Measurements from ENCODE around the gene KDM2A. TPM values are rescaled to one million over a fixed set of nuclear protein-coding genes. Genes with fewer than 3 reads are reported as not detected.

KDM2A gene
- total RNA-seq, 1 donor from 2014 or later = 92.8 TPM

DNA sequence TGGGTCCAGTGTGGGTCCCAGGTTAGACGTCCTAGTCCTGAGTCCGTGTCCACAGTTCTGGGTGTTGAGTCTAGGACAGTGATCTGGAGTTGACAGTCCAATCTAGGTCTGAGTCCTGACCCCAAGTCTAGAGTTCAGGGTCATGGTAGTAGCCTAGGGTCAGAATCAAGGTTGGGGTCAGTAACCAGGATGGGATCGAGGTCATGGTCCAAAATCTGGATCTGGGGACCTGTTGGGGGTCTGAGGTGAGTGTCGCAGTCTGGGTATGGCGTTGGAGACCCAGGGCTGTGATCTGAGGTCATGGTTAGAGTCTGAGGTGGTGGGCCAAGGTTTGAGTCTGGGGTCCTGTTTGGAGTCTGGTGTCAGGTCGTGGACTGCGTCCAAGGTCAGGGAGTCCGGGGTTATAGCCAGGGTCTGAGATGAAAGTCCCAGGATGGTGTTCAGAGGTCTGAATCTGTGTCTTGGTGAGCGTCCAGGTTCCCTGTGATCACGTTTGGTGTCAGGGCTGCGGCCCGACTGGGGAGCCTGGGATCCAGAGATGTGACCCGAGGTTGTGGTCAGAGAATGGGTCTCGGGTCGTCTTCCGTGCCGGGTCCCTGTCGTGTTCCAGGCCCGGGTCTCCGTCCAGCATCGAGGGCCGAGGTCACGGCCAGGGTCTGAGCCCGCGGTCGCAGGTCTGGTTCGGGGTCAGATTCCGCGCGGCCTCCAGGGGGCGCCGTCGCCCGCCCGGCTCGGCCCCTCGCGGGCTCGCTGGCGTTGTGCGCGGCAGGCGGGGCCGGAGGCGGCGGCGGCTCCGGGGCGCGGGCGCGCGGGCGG lies 146.8 kb downstream of the KDM2A start:
- peak; percentile 64 for ATAC-seq

DNA sequence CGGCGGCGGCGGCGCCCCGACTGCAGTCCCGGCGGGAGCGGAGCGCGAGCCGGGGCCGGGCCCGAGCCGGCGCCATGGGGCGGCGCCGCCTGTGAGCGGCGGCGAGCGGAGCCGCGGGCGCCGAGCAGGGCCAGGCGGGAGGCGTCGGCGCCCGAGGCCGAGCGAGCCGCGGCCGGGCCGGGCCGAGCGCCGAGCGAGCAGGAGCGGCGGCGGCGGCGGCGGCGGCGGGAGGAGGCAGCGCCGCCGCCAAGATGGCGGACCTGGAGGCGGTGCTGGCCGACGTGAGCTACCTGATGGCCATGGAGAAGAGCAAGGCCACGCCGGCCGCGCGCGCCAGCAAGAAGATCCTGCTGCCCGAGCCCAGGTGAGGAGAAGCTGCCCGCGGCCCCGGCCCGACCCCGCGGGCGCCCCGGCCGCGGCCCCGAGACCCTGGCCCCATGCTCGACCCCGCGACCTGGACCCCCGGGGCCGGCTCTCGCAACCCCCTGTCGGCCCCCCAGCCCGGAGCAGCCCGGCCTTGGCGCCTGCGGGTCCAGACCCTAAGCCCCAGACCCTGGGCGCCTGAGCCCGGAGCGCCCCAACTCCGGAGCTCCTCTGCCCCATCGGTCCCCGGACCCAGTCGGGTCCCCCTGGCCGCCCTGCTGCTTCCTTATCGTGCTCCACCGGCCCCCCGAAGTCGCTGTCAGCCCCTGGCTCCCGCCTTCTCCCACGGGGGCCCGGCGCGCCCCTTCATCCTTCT lies 147.6 kb downstream of the KDM2A start, which contains the start of gene GRK2:
GRK2 (plus strand) TSS at position 25 of the 739 bp plus-strand sequence; CDS start at position 252, 227 bp downstream.
- DNase-seq (ENCODE audit: low spot score) (peak; percentile 65), ATAC-seq (no peak)
- intact Hi-C loops (cut with DNase I) = loop anchor here (1.0 to 2.0 kb wide), 2 partner anchors 50 to 134 kb away; no protein-coding TSS in a partner anchor

More for the DNA sequence above, 146.8 kb downstream of the KDM2A start:
- DNase-seq (ENCODE audit: low spot score) = peak; percentile 90
- intact Hi-C loops (cut with DNase I) = loop anchor here (2.0 kb wide), 1 partner anchor 51 kb away; no protein-coding TSS in a partner anchor

DNA sequence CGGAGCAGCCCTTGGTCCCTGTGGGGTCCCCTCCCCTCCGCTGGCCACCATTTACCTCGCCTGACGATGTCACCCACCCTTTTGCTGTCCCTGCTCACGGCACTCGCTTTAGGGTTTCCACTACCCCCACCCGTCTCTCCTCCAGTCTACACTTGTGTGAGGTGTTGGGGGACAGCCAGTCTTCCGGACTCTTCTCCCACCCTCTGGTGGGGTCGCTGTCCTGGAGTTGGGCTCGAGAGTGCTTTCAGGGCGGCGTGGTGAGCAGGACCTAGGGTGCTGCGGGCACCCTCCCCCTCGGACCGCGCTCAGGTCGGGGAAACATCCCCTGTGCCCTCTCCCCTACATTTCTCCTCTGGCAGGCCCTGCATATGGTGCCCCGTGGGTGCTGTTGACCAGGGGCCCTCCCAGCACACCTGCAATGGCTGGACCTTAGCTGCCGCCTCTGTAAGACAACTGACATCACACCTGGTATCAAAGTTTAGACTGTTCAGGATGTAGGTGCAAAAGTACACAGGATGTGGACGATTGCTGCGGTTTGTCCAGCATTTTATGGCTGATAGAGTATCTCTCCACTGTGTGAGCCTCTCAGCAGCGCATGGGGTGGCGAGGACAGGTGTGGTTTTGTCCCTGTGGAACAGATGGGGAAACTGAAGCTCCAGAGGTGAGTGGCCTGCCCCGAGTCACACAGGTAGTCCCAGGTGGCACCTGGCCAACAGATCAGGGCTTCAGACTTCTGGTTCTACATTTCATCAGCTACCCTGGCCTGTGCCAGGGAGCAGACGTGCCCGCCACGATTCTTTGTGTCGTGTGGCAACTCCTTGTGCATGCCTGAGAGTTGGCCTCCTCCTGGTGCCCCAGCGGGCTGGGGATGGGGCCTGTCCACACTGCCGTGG lies 148.4 kb downstream of the KDM2A start:
- peak; percentile 65 for DNase-seq (ENCODE audit: low spot score)
- peak; percentile 2 for ATAC-seq
- intact Hi-C loops (cut with DNase I) = loop anchor here (1.0 to 2.0 kb wide), 2 partner anchors 49 to 133 kb away; no protein-coding TSS in a partner anchor

DNA sequence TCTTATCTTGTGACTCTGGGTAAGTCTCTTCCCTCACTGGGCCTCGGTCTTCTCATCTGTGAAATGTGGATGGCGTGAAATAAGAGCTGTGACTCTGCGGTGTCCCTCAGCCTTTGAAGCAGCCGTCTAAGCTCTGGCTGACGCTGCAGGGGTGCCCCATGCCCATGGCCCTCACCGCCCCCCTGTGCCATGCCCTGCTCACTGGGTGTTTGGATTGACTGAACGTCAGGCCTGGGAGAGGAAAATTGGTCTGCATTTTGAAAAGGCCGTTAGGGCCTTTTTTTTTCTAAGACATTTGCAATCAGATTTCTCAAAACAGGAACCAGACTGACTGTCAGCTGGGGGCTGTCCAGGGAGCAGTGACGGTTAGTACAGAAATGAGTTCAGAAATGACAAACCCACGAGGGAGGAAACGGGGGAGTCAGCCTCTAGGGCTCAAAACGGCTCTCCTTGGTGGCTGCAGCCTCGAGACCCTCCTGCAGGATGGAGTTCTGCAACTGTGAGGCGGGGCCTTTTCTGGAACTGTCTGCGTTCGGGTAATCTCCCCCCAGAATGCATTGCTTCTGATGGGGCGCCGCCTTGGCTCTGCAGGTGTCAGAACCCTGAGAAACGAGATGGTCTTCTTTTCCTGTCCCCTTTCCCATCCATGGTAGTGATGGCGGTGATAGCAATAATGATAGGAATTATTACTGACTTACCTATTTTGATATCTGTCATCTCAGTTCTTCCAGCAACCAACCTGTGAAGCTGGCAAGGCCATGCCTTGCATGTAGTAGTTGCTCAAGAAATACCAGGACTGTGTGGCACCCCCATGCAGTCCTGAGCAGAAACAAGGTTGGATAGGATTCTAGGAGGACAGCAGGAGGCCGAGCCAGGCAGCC lies 149.3 kb downstream of the KDM2A start:
- DNase-seq (ENCODE audit: low spot score) = peak; percentile 55
- intact Hi-C loops (cut with DNase I) = no loop called here
- no peak for ATAC-seq

DNA sequence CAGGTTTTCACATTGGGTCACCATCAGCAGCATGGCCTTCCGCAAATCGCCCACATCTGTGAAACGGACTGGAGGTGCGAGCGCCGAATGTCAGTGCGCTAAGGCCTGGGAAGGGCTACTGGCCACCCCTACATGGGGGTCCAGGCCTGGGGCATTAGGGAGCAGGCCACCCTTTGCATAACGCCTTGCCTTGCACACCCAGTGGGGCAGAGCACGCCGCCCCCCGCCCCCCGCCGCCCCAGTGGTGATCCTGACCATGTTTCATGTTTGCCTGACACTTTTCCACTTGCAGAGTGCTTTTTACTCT lies 149.9 kb downstream of the KDM2A start:
- intact Hi-C loops (cut with DNase I) = no loop called here
- no peak for ATAC-seq
- peak; percentile 51 for DNase-seq (ENCODE audit: low spot score)

DNA sequence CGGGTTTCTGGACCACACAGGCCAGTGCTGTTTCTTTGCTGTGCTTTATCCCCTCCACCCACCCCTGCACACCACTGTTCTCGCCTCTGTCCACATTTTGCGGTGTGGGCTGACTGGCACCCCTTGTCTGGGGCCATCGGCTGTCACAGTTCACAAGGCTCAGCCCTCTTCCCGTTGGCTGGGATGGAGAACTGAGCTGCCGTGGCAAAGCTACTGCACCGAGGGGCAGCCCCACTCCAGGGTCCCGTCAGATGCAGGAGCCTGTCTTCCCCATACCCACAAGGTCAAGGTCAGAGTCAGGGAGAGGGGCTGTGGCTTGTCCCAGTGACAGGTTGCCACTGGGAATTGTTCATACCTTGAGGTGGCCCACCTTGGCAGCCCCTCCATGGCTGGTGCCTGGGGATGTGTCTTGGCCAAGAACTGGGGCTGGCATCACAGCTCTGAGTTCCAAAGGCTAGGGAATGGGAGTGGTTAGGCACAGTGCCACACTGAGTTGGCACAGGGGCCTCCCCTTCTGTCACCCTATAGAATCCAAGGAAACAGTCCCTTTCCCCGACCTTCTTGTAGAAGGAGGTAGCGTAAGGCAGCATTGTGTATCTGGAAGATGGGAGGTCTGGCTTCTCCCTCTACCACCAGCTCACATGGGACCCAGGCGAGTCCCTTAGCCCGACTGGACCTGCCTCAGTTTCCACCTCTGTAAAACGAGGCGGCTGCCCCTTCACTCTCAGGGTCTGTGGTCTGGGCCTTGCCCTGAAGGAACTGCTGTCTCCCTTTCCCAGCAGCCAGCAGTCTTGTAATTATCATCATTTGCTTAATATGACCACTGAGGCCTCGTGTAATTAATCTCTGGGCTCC lies 150.6 kb downstream of the KDM2A start:
- DNase-seq (ENCODE audit: low spot score) = peak; percentile 69

DNA sequence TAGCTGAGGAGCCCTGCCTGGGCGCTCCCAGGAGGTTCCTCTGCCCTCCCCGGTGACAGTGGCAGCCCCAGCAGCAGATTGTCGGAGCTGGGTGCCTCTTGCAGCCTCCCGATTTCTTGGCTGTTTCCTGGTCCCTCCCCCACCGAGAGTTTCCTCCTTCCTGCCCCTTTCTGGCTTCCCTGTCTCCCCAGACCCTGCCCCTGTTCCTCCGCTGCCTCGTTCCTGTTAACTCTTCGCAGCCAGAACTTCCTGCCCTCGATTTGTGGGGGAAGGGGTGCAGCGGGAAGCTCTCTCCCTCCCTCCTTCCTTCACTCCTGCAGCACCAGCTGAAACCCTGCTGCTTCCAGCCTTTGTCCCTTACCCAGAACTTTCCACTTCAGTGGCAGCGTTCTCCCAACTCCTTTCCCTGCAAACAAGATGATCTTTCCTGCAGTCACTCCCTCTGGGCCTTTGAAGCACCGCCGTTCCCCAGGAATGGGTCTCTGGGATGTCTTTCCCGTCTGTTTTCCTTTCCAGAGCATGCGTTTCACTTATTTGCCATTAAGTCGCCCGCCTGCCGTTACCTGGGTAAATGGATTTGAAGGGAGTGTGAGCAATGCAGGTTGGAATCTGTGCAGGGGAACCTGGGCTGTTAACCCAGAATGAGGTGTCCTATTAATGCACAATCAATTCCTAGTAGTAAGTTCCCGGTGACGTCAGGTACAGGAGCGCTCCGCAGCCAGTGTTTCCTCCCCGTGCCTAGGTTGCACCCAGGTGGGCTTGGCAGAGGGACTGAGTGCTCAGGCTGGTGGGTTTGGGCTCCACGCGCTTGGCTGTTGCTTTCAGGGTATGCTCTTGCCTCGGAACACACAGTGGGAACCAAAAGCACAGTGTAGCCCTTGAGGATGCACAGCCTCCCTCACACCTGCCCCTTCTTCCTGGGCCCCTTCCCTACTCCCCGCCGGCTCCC lies 151.5 kb downstream of the KDM2A start:
- peak; percentile 32 for ATAC-seq
- intact Hi-C loops (cut with DNase I) = no loop called here
- DNase-seq (ENCODE audit: low spot score) = peak; percentile 72

More for the DNA sequence above, 150.6 kb downstream of the KDM2A start:
- no peak for ATAC-seq
- intact Hi-C loops (cut with DNase I) = no loop called here

DNA sequence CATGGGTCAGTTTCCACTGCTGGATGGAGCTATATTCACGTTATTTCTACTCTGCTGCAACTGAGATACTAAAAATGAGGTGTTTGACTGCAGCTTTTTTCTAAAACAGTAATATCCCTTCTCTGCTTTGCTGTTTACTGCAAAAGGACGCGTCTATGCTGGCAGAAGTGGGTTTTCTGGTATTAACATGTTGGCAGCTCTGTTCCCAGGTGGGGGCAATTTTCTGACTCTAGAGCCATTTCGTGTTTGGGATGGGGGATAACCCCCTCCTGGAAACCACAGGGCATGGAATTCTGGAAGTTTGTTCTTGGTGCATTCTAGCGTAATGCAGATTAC lies 152.1 kb downstream of the KDM2A start:
- no peak for DNase-seq (ENCODE audit: low spot score)
- intact Hi-C loops (cut with DNase I) = no loop called here
- ATAC-seq = no peak

DNA sequence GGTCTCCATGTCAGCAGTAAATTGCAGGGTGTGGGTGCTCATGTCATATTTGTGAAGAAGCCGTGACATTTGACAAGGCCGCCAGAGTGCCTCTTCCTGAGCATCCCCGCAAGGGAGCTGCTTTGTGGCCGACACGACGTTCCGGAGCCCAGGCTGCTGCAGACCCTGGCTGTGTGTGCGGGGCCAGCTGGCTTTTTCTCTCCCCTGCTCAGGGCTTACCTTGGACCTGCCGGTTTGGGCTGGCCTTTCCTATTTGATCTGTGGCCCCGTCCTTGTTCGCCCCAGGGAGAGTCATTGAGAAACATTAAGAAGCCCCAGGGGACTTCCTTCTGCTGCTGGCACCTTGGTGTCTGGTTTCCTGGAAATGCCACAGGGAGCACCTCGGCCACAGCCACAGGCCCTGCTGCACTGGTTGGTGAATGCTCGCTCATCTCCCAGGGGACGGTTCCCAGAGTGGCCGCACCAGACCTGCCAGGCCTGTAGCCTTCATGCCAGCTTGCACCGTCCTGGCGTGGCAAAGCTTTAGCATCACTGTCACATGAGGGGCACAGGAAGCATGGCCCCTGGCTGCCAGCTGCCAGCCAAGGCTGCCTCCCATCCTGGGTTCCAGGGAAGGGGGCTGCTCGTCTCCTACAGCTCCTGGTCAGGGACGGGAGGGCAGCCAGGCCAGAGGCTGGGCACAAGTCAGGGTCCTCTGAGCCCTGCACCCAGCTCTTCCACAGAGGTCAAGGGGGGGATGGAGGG lies 152.7 kb downstream of the KDM2A start:
- peak; percentile 60 for DNase-seq (ENCODE audit: low spot score)
- intact Hi-C loops (cut with DNase I) = no loop called here

DNA sequence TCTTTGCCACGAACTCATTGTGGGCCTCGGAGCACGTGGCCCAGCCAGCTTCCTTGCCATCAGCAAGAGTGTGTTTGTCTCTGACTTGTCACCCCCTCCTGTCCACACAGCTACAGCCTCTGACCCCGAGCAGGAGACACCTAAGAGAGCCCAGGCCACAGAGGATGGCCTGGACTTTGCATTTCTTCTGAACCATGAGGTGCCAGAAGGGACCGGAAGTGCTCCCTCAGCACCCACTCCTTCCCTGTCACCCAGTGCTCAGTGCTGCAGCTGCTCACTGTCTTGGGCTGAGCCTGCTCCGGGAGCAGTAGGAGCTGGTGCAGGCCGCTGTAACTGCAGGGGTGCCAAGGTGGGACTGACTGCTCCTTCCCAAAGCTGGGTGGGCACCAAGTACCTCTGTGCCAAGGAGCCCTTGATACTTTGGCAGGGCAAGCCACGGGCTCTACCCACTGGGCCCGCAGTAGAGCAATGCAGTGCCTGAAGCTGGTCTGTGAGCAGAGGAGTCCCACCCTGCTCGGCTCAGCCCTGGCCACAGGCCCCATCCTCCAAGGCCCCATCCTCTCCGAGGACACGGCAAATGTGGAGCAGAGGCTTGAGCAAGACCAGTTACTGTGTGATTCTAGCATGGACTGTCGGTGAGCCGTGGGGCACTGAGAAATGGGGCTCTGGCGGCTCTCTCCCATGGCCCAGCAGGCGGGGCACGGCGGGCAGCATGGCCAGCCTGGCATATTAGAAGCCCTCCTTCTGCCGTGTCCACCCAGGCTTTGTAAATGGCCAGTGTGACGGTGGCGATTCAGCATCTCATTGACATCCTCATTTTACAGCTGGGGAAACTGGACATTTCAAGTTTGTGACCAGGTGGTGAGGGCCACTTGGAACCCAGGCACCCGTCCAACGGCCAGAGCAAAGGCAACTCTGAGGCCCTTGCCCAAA lies 153.5 kb downstream of the KDM2A start:
- intact Hi-C loops (cut with DNase I) = no loop called here
- ATAC-seq = no peak
- peak; percentile 57 for DNase-seq (ENCODE audit: low spot score)

More for the DNA sequence above, 152.7 kb downstream of the KDM2A start:
- ATAC-seq = no peak

DNA sequence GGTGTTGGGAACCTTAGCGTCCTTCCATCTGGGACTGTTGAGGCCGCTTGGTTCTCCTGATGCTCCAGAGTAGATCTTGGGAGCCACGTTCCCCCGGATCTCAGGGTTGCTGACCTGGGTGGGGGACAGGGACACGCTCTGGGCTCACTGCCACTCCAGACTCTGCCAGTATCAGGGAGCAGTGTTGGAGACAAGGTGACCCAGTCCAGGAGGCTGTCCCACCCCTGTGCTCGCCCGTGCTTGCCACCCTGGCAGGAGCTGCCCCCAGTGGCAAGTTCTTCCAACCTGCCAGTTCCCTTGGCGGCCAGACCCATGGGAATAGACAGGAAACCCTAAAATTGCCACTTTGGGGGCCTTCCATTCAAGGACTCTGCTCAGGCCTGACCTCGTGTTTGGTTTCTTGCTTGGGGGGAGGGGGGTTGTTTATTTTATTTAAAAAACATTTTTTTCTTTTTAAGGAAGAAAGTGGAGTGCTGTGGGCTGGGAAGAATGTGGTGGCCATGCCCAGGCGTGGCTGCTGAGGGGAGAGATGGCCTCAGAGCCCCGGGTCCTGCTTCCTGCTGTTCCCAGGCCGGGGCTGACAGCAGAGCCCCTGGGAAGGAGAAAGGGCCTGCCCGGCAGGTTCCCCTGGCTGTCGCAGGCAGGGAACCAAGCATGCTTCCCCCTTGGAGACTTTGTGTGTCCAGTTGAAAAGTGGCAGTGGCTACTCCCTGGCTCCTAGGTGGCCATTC lies 154.4 kb downstream of the KDM2A start:
- DNase-seq (ENCODE audit: low spot score) (peak; percentile 61), ATAC-seq (no peak)
- intact Hi-C loops (cut with DNase I) = no loop called here

DNA sequence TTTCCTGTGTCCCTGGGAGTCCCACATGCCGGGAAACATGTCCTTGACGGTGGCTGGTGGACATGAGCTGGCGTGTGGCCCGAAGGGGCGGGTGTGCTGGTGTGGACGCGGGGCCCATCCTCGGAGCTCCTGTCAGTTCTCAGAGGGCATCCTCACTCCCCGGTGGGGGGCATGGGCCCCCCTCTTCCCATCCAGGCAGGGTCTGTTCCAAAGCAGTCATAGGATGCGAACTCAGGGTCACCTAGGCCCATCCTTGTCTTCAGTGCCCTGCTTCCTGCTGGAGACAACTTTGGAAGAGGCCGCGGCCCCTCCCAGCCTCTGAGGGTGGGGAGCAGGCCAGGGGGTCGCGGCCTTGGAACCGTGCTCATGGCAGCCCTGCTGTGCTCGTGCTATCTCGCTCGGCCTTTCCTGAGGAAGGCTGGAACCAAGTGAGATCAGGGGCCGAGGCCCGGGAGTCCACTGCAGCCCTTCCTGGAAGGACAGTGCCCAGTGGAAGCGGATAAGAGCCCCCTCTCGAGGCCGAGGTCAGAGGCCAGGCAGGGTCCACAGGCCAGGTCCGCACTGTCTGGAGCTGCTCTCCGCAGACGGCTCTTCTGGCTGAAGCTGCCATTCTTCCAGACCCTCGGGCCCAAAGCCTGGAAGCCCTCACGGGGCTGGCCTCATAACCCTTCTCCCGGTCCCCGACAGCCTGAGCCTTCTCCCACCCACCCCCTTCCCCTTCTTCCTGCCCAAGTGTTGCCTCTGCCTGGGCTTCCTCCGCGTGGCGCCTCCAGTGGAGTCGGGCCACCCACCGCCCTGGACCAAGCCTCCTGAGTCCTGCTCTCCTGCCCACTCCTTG lies 155.9 kb downstream of the KDM2A start:
- intact Hi-C loops (cut with DNase I) = no loop called here
- DNase-seq (ENCODE audit: low spot score) (peak; percentile 71), ATAC-seq (no peak)
